HG03060 (cell line): Measurements from ENCODE around the gene ASCC2.

Experiments
- ATAC-seq: cut with Tn5 transposase; IDR thresholded peaks from one replicate; pipeline ENCODE4 v1.9.1; 2021; ENCODE audit warnings: low read depth, moderate number of reproducible peaks; ENCODE audit not compliant: unreplicated experiment

Gene ASCC2

GRCh38 chr22:29793396-29793795, 44.7 kb downstream of the ASCC2 start:
- no peak for ATAC-seq

- ATAC-seq, result no peak
Observed at GRCh38 chr22:29790061-29790460, 48.0 kb downstream of the ASCC2 start.

- no peak for ATAC-seq
Observed at GRCh38 chr22:29788339-29789279, 49.5 kb downstream of the ASCC2 start.

GRCh38 chr22:29787371-29787980, 50.6 kb downstream of the ASCC2 start:
- no peak for ATAC-seq

- no peak for ATAC-seq
Observed at GRCh38 chr22:29786031-29786430, 52.0 kb downstream of the ASCC2 start.

- ATAC-seq, result no peak
Observed at GRCh38 chr22:29784451-29785361, 53.4 kb downstream of the ASCC2 start.

- ATAC-seq, result no peak
Observed at GRCh38 chr22:29782061-29782845, 55.8 kb downstream of the ASCC2 start.

- no peak for ATAC-seq
Observed at GRCh38 chr22:29780748-29781676, 57.1 kb downstream of the ASCC2 start.

GRCh38 chr22:29780220-29780619, 57.9 kb downstream of the ASCC2 start:
- ATAC-seq, result no peak

- ATAC-seq, result no peak
Observed at GRCh38 chr22:29773233-29773632, 64.8 kb downstream of the ASCC2 start.

GRCh38 chr22:29772170-29772641, 65.9 kb downstream of the ASCC2 start:
- no peak for ATAC-seq

GRCh38 chr22:29769723-29770321, 68.3 kb downstream of the ASCC2 start:
- ATAC-seq, result no peak

GRCh38 chr22:29768052-29768693, 69.9 kb downstream of the ASCC2 start:
- ATAC-seq, result no peak

- ATAC-seq, result peak; percentile 49
Observed at GRCh38 chr22:29767171-29768051, 70.7 kb downstream of the ASCC2 start, which contains the start of gene UQCR10. Gene UQCR10 (plus strand): TSS chr22:29767369. CDS start chr22:29767399, 30 bp downstream.

- ATAC-seq, result peak; percentile 67
Observed at GRCh38 chr22:29766632-29767170, 71.4 kb downstream of the ASCC2 start, which contains the start of gene ZMAT5. Gene ZMAT5 (minus strand): TSS chr22:29767007. CDS start chr22:29748544, 18,463 bp downstream.

- ATAC-seq, result no peak
Observed at GRCh38 chr22:29765905-29766631, 72.0 kb downstream of the ASCC2 start.
